Mucosa of descending colon (tissue), 3 donors: ENCODE measurements around the gene TBX1. TPM values are rescaled to one million over a fixed set of nuclear protein-coding genes. Genes with fewer than 3 reads are reported as not detected.

ENCODE experiments used
- ATAC-seq: fragments of 200-7000 bp; cut with Tn5 transposase; one replicate; pipeline ENCODE4 v1.9.1; 2020; ENCODE audit warnings: mild to moderate bottlenecking, moderate library complexity
- DNase-seq, 3 donors: peaks; one replicate each; pipeline ENCODE4 v3.0.0-alpha.2; 2020
- H3K36me3 ChIP-seq: fragments of 200-600 bp; one replicate; pipeline ENCODE4 v1.8.0; 2021; ENCODE audit warnings: low read depth, mild to moderate bottlenecking
- H3K4me1 ChIP-seq: fragments of 200-600 bp; one replicate; pipeline ENCODE4 v1.8.0; 2021; ENCODE audit warnings: low read depth, mild to moderate bottlenecking
- H3K4me3 ChIP-seq: fragments of 200-600 bp; one replicate; pipeline ENCODE4 v1.8.0; 2021; ENCODE audit warnings: mild to moderate bottlenecking
- H3K9me3 ChIP-seq: fragments of 200-600 bp; one replicate; pipeline ENCODE4 v1.8.0; 2021; ENCODE audit warnings: mild to moderate bottlenecking
- CTCF ChIP-seq: fragments of 200-600 bp; IDR thresholded peaks from one replicate; pipeline ENCODE4 v1.8.0; 2022; ENCODE audit warnings: antibody characterized with exemption, mild to moderate bottlenecking
- intact Hi-C, 2 donors: fragments of 100-400 bp; cut with DNase I in 1 of 2; cut with micrococcal nuclease in 1 of 2; formaldehyde crosslinking; loops; one replicate each; pipeline versions ENCODE4 v1.11.0 to v1.11.1; 2022; cut with DNase I, micrococcal nuclease
- total RNA-seq, 3 donors: library from RNA; stranded (reverse); fragmentation: NEBNext Ultra II Directional in 2 of 3; extraction: Animal tissue kit (Norgen Biotek cat#: 25700) in 2 of 3; gene quantifications; one replicate each; pipeline versions ENCODE4 v1.2.1 to v1.2.4, GENCODE V29; 2021 to 2023
- donor health status: DM: no; HTN: no; CAD: no; lungs with moderate emphysema.
- donor health status: DM: no; HTN: no; CAD: no.
- donor health status: DM: no; HTN: yes; CAD: no.

The TBX1 gene
- total RNA-seq, 3 donors from 2014 or later, result 0.90 to 4.1 (median 2.9) TPM

GRCh38 chr22:19798003-19798665 lies 37.6 kb downstream of the TBX1 start:
- ATAC-seq (no peak), DNase-seq (no peak)
- H3K9me3 ChIP-seq, result no peaks in the 10 kb centered on the region
- no peaks in the 10 kb centered on the region for H3K4me1 ChIP-seq
- H3K4me3 ChIP-seq, result no peak overlapping the region
- H3K36me3 ChIP-seq, result no peaks in the 10 kb centered on the region
- no peak for TF ChIP-seq CTCF
- intact Hi-C loops, result no loop called here

GRCh38 chr22:19798891-19799293 lies 38.3 kb downstream of the TBX1 start:
- DNase-seq (peak in 1 of 3 donors; percentile 27), ATAC-seq (no peak)
- Histone ChIP-seq H3K4me3 (no peak overlapping the region), H3K4me1 (no peaks in the 10 kb centered on the region), H3K36me3 (no peaks in the 10 kb centered on the region), H3K9me3 (no peaks in the 10 kb centered on the region)
- no peak for TF ChIP-seq CTCF
- intact Hi-C loops, result no loop called here

- no peak for ATAC-seq
- intact Hi-C loops, result no loop called here
- Histone ChIP-seq H3K4me1 (no peaks in the 10 kb centered on the region), H3K36me3 (no peaks in the 10 kb centered on the region), H3K4me3 (no peak overlapping the region), H3K9me3 (no peaks in the 10 kb centered on the region)
- DNase-seq, result peak in 1 of 3 donors; percentile 57
- no peak for TF ChIP-seq CTCF
These were observed 39.0 kb downstream of the TBX1 start for GRCh38 chr22:19799322-19800190.

- H3K36me3 ChIP-seq, result no peaks in the 10 kb centered on the region
- H3K4me3 ChIP-seq, result no peak overlapping the region
- no peak for TF ChIP-seq CTCF
- intact Hi-C loops, result no loop called here
- H3K4me1 ChIP-seq, result no peaks in the 10 kb centered on the region
- DNase-seq (no peak), ATAC-seq (no peak)
- H3K9me3 ChIP-seq, result no peaks in the 10 kb centered on the region
These were observed 39.7 kb downstream of the TBX1 start for GRCh38 chr22:19800306-19800705.

- intact Hi-C loops, result no loop called here
- Histone ChIP-seq H3K9me3 (no peaks in the 10 kb centered on the region), H3K4me1 (no peaks in the 10 kb centered on the region), H3K4me3 (no peak overlapping the region), H3K36me3 (no peaks in the 10 kb centered on the region)
- TF ChIP-seq CTCF, result no peak
- DNase-seq (no peak), ATAC-seq (no peak)
These were observed 40.2 kb downstream of the TBX1 start for GRCh38 chr22:19800761-19801244.
